Occipital lobe (tissue), 2 donors: ENCODE data around the gene KCNA3. TPM values are rescaled to one million over a fixed set of nuclear protein-coding genes. Genes with fewer than 3 reads are reported as not detected.
A peak's percentile ranks its signal among the peaks of the same experiment; 100 is the strongest.
"Not testable (repeated sequence)": the region's sequence is repeated elsewhere in the genome, so short reads cannot be mapped to it uniquely, and the experiment has no call there.

Experiments used
- DNase-seq: peaks from one replicate; lab custom pipeline; 2025; lab: John Stamatoyannopoulos, UW
- total RNA-seq: library from RNA; depleted of rRNA; stranded (reverse); fragments of >200 nt; gene quantifications from one replicate; pipeline ENCODE4 v1.2.3, GENCODE V29; 2014

The KCNA3 gene
- total RNA-seq, 1 donor from 2014 or later: 34.3 TPM

DNA sequence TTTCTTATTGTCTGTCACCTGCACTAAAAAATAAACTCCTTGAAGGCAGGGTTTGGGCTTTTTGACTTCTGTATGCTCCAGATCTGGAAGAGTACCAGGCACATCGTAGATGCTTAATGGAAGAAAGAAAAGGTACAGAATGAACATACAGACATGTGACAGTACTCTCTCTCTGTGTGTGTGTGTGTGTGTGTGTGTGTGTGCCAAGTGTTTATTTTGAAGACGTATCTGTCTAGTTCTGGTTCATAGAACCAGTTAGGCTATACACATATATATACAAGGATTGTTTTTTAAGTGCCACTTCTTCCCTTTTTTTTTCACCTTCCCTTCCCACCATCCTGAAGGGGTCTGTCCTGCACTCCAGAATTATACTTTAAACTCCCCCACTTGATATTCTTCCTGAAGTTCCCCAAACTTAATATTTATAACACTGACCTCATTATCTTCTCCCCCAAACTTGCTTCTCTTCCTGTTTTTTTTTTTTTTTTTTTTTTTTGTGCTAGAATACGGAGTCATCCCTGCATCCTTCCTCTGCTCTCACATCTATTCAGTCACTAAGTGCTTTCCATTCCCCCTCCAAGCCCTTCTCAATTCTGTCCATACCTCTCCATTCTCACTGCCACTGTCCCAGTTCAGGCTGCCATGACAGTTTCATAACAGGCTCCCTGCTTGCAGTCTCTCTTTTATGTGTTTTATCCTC, 5.4 kb upstream of the KCNA3 start:
- DNase-seq: no peak

DNA sequence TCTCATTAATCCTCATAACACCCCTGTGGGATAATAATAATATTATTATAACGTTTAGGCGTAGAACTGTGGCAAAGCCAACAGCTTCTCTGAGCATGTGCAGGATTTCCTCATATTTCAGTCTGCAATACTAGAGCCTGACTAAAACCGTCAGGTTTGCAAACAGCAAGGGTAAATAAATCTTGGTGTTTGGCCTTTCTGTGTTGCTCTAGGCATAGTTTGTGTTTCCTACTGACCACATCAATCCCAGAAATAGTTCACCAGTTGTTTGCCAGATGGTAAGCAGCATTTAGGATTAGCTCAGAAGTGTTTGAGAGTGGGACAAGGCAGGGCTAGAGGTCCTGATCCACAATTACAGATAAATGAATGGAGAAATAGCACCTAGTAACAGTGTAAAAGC, 2.8 kb upstream of the KCNA3 start:
- DNase-seq: no peak

- DNase-seq: no peak
These were observed 2.2 kb upstream of the KCNA3 start for GRCh38 chr1:110676970-110677369.

DNA sequence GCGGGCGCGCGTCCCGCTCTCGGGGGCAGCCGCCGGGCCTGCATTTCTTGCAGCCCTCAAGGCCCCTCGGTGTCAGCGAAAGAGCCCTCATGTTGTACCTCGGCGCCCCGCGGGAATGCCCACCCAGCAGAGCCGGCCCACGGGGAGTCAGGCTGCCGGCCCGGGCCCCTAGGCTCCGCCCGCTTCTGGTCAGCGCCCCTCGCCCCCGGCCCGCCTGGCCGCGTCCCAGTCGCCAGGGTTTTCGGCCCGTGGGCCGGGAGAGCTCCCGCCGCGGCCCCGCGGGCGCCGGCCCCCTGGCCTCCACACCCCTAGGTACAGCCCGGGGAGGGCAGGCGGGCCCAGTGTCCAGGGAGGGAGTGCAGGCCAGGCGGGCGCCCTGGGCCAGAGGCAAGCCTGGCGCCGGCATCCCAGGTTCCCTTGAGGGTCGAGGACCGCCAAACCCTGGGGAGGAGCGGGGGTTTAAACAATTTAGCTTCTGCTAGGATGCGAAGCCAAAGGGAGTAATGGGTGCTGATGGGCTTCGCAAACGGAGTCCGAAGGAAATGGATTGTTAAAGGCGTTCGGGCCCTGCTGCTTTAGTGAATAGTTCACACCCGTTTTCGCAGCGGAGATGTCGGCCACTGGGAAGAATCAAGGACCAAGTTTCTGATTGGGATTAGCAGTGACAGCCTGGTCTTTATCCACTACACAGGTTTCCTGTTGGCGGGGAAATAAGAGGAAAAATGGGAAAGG, 486 bp upstream of the KCNA3 start:
- DNase-seq: no peak

DNA sequence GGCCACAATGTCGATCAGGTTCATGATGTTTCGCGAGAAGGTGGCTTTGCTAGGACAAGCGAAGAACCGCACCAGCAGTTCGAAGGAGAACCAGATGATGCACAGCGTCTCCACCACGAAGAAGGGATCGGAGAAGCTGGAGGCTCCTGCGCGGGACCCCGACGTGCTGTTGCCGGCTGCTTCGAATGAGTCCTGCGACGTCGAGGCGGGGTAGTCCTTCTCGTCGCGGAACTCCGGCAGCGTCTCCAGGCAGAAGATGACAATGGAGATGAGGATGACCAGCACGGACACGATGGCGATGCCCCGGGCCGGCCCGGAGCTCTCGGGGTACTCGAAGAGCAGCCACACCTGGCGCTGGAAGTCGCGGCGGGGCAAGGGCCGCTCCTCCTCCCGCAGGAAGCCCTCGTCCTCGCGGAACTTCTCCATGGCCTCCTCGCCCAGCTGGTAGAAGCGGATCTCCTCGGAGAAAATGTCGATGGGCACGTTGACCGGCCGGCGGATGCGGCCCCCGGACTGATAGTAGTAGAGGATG, 869 bp downstream of the KCNA3 start:
- DNase-seq: no peak

DNA sequence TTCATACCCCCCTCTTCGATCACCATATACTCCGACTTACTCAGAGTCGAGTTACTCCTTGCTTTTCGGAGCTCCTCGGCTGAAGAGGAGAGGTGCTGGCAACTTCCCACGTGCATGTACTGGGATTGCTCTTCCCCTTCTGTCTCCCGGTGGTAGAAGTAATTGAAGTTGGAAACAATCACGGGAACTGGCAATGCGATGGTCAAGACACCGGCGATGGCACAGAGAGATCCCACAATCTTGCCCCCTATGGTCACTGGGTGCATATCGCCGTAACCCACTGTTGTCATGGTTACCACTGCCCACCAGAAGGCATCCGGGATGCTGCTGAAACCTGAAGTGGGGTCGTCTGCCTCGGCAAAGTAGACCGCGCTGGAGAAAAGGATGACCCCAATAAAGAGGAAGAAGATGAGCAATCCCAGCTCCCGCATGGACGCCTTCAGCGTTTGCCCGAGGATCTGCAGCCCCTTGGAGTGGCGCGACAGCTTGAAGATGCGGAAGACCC, 1.5 kb downstream of the KCNA3 start:
- no peak for DNase-seq

DNA sequence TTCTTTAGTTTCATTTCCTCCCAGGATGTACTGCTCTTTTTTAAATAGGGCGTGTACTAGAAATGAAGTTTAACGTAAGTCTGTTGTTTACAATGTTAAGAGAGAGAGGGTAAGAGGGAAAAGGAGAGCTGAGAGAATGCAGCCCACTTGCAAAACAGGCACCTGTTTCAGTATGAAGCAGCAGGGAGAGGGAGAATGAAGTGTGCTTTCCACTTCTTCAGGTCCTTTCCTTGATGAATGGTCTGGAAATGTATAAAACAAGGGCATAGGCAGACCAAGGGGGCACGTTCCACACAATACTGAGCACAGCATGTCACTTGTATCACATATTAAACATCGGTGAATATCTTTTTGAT, 2.0 kb downstream of the KCNA3 start:
- no peak for DNase-seq

DNA sequence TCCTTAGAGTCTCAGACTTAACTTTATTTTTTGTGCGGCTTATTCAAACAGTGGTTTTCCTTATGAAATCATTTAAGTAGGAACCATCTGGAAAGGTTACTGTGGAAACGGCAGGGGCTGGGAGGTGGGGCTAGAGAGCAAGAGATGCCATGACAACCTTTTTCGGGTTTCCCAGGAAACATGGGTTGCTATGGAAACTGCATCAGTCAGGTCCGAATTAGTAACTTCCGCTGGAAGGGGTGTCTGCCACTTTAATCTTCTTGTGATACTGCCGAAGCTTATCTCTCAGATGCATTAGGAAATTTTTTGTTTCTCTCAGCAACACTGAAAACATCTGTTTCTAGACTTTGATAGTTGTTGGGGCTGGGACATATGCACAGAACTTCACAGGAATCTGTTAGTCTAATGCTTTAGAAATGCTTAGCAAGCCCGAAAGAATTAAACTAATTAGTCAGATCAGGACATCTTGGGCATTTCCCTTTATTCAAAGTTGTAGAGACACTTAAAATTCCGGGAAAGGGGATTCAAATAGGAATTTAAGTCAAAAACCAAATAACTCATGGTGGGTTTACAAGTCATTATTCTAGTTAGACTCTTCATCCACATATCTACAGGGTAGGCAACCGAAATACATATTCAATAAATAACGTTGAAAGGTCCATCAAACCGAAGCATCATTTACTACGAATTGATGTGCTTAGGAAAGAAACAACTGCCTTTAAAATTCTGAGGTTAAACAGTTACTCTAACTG, 2.6 kb downstream of the KCNA3 start:
- peak; percentile 40 for DNase-seq

DNA sequence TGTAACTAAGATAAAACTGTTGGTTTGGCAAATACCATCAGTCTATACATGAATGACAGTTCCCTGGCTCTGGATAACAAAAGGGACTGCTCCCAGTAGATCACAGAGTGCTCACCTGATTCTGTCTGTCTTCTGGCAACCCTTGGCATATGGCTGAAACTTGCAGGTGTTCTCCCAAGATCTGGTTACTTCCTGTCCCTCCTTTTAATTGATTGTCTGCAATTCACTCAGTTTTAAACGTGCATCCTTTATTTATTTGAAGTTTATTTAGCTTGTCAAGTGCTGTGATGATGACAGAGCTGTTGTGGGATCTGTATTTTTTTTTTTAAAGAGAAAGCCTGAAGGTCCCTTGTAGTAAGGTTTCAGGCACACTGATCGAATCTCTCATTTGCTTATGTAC, 3.4 kb downstream of the KCNA3 start:
- no peak for DNase-seq

GRCh38 chr1:110668549-110668948, 6.2 kb downstream of the KCNA3 start:
- DNase-seq: no peak

DNA sequence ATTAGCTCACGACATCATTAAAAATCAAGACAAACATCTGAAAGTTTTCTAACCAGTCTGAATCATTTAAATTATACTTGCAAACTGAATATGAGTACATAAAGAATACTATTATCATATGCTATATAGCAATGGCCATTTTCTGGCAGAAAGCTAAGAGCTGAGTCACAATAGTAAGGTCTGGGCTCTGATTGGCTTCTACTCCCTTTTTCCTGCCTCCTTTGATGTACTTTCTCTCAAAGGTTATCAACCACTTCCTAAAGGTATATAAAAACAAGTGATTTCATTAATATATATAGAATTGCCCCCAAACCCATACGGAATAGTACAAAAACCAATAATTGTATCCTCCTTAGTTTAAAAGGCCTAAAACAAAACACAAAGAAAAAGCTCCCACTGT, 7.0 kb downstream of the KCNA3 start:
- DNase-seq: no peak

DNA sequence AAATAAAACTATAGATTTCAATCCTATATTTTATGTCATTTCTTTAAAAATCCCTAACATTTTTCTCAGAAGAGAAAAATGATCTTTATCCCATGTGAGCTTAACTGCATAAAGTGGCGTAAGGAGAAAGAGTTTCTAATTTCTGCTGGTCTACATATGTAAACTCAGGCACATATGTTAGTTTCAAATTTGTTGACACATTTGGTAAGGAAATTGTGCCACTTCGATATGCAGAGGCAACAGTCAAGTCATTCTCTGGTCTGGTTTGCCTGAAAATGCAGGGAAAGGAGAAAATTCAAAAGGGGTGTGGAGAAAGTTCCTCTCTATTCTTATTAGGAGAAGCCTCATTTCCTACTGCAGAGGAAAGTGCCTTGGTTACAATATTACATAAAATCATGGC, 11.5 kb downstream of the KCNA3 start:
- DNase-seq: no peak

DNA sequence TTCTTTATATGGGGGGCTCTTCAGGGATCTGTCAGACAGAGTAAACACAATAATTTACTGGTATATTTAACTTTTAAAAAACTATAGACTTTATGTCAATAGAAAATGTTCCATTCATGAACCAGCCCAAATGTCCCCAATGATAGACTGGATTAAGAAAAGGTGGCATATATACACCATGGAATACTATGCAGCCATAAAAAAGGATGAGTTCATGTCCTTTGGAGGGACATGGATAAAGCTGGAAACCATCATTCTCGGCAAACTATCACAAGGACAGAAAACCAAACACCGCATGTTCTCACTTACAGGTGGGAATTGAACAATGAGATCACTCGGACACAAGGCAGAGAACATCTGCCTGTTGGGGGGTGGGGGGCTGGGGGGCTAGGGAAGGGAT, 15.2 kb downstream of the KCNA3 start:
- DNase-seq: not testable (repeated sequence)

- DNase-seq: no peak
These were observed 17.4 kb downstream of the KCNA3 start for GRCh38 chr1:110657351-110657750.

DNA sequence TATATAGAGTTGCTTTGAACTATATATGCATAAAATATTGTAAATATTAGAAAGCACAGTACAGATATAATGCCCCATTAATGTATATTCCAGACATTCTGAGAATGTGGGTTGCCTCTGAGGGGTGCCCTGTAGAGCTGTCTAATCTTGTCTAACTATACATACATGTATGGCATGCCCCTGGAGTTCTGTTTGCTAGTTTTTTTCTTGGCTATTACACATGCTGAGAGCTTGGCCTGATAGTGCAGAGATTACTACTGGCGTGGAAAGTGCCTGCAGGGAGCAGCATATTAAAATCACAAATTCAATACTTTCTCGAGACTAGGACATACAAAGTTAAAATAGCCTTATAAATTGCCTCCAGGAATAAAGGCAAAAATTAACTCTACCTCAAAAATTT, 24.1 kb downstream of the KCNA3 start:
- no peak for DNase-seq

DNA sequence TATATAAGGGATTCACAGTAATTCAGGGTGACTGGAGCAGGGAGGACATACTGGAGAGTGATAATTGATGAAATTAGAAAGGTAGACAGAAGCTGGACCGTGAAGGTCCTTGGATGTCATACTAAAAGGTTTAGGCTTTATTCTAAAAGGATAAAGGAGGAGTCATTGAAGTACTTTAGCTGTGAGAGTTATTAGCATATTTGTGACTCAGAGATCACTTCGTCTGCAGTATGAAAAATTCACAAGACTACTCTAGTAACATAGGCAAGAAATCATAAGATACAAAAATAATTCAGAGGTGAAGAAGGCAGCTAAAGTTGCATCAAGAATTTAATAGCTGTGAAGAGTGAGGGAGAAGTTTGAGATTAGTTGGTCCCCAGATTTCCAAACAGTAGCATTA, 26.3 kb downstream of the KCNA3 start:
- no peak for DNase-seq

- DNase-seq: no peak
These were observed 27.4 kb downstream of the KCNA3 start for GRCh38 chr1:110647254-110647891.

- no peak for DNase-seq
These were observed 28.7 kb downstream of the KCNA3 start for GRCh38 chr1:110645821-110646735.

- DNase-seq: no peak
These were observed 29.5 kb downstream of the KCNA3 start for GRCh38 chr1:110645211-110645610.

DNA sequence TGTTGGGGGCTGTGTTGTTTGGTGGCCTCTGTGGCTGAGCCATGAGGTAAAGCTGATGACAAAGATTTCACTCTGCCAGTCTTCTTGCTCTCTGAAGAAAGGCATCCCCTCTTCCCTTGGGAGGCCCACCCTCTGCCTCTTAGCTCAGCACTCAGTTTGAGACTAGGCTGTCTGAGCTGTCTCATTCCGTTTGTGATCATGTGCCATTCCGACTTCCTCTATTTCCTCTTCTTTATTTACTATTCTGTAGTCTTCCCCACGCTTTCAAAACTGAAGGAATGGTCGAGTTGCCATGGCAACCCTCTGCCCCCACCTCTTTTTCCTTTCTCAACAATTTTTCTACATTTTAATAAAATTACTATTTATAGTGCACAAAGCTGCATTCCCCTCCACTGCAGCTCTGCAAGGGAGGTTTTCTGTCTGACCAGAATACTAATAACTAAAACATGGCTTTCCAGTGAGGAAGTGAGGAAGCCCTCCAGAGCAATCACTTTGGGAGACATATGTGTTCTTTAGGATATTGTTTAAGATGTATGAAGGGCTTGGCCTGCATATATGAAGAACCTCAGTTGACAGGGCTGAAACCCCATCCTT, 30.8 kb downstream of the KCNA3 start:
- no peak for DNase-seq
